ENCODE results near the gene HAGHL. TPM values are rescaled to one million over a fixed set of nuclear protein-coding genes. Genes with fewer than 3 reads are reported as not detected.

Gene HAGHL
- total and polyA plus RNA-seq, 2 experiments from 2014 or later, result 21.6 to 35.3 TPM

DNA sequence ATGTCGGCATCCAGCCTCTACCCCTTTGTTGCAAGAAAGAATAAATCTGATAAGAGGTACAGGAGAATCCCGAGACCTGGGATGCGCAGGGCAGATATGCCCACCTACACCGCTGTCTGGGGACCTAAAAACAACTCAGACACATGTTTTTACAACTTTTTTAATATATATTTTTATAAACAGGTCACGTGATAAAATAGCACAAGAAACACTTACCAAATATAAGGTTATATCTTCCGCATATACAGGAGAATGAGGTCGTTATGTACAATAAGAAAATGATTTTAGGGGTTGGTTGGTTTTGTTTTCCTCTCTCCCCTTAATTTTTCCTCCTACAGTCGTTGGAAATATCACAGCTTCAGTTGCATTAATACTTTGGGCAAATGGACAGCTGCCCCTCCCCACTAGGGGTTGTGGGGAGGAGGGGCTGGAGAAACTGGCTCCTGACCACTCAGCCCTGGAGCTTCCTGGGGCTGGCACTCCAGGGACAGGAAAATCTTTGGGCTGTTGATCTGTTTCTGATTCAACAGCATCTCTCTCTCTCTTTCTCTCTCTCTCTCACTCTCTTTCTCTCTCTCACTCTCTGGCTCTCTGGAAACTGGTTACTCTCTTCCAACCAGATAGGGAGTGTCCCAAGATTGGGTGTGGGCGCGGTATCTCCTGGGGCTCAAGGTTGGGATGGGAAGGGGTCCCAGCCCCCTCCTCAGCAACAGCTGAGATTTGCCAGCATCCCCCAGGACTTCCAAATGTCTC, 34.4 kb upstream of the HAGHL start:
- H3K27ac Mint-ChIP-seq, result no peak overlapping the region
- H3K4me3 Mint-ChIP-seq, result peak overlapping the region; percentile 4; the same call in 1 of the 3 replicates
- H3K27me3 Mint-ChIP-seq (ENCODE audit: insufficient read depth, low read depth, poor library complexity), result peaks cover 39% of the 10 kb centered on the region

More for the DNA sequence above, 34.4 kb upstream of the HAGHL start:
- H3K27ac ChIP-seq (ENCODE audit: low read depth), result no peak overlapping the region
- no peaks in the 10 kb centered on the region; the same call in 1 of the 3 replicates for H3K9me3 Mint-ChIP-seq
- peaks cover 3% of the 10 kb centered on the region; the same call in 2 of the 3 replicates for H3K4me1 Mint-ChIP-seq
- ATAC-seq (no peak), DNase-seq (ENCODE audit: low spot score) (no peak)
- TF ChIP-seq, protein P1, sequence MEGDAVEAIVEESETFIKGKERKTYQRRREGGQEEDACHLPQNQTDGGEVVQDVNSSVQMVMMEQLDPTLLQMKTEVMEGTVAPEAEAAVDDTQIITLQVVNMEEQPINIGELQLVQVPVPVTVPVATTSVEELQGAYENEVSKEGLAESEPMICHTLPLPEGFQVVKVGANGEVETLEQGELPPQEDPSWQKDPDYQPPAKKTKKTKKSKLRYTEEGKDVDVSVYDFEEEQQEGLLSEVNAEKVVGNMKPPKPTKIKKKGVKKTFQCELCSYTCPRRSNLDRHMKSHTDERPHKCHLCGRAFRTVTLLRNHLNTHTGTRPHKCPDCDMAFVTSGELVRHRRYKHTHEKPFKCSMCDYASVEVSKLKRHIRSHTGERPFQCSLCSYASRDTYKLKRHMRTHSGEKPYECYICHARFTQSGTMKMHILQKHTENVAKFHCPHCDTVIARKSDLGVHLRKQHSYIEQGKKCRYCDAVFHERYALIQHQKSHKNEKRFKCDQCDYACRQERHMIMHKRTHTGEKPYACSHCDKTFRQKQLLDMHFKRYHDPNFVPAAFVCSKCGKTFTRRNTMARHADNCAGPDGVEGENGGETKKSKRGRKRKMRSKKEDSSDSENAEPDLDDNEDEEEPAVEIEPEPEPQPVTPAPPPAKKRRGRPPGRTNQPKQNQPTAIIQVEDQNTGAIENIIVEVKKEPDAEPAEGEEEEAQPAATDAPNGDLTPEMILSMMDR (conservative IDR thresholded peaks at IDR 0.05; ENCODE audit: low read depth in 2 of 2), result no peak
- TF ChIP-seq EZH2phosphoT487 (IDR thresholded peaks at IDR 0.05; ENCODE audit: unreplicated experiment) (no peak), EZH2 (IDR thresholded peaks at IDR 0.05; ENCODE audit: low read depth, unreplicated experiment) (no peak), JUNB (IDR thresholded peaks at IDR 0.05; ENCODE audit: unreplicated experiment) (no peak), STAT1 (IDR thresholded peaks at IDR 0.05; ENCODE audit: unreplicated experiment) (no peak), ZNF331 (CRISPR knock-in tag; IDR thresholded peaks at IDR 0.05; ENCODE audit: low read depth) (no peak), ZNF114 (CRISPR knock-in tag; IDR thresholded peaks at IDR 0.05) (no peak), CREB1 (CRISPR knock-in tag; IDR thresholded peaks at IDR 0.05; ENCODE audit: low read depth) (no peak), NANOG (IDR thresholded peaks at IDR 0.05; ENCODE audit: borderline replicate concordance) (no peak), POLR2AphosphoS5 (IDR thresholded peaks at IDR 0.05; ENCODE audit: low read depth) (no peak)
- TF ChIP-seq, protein P2, sequence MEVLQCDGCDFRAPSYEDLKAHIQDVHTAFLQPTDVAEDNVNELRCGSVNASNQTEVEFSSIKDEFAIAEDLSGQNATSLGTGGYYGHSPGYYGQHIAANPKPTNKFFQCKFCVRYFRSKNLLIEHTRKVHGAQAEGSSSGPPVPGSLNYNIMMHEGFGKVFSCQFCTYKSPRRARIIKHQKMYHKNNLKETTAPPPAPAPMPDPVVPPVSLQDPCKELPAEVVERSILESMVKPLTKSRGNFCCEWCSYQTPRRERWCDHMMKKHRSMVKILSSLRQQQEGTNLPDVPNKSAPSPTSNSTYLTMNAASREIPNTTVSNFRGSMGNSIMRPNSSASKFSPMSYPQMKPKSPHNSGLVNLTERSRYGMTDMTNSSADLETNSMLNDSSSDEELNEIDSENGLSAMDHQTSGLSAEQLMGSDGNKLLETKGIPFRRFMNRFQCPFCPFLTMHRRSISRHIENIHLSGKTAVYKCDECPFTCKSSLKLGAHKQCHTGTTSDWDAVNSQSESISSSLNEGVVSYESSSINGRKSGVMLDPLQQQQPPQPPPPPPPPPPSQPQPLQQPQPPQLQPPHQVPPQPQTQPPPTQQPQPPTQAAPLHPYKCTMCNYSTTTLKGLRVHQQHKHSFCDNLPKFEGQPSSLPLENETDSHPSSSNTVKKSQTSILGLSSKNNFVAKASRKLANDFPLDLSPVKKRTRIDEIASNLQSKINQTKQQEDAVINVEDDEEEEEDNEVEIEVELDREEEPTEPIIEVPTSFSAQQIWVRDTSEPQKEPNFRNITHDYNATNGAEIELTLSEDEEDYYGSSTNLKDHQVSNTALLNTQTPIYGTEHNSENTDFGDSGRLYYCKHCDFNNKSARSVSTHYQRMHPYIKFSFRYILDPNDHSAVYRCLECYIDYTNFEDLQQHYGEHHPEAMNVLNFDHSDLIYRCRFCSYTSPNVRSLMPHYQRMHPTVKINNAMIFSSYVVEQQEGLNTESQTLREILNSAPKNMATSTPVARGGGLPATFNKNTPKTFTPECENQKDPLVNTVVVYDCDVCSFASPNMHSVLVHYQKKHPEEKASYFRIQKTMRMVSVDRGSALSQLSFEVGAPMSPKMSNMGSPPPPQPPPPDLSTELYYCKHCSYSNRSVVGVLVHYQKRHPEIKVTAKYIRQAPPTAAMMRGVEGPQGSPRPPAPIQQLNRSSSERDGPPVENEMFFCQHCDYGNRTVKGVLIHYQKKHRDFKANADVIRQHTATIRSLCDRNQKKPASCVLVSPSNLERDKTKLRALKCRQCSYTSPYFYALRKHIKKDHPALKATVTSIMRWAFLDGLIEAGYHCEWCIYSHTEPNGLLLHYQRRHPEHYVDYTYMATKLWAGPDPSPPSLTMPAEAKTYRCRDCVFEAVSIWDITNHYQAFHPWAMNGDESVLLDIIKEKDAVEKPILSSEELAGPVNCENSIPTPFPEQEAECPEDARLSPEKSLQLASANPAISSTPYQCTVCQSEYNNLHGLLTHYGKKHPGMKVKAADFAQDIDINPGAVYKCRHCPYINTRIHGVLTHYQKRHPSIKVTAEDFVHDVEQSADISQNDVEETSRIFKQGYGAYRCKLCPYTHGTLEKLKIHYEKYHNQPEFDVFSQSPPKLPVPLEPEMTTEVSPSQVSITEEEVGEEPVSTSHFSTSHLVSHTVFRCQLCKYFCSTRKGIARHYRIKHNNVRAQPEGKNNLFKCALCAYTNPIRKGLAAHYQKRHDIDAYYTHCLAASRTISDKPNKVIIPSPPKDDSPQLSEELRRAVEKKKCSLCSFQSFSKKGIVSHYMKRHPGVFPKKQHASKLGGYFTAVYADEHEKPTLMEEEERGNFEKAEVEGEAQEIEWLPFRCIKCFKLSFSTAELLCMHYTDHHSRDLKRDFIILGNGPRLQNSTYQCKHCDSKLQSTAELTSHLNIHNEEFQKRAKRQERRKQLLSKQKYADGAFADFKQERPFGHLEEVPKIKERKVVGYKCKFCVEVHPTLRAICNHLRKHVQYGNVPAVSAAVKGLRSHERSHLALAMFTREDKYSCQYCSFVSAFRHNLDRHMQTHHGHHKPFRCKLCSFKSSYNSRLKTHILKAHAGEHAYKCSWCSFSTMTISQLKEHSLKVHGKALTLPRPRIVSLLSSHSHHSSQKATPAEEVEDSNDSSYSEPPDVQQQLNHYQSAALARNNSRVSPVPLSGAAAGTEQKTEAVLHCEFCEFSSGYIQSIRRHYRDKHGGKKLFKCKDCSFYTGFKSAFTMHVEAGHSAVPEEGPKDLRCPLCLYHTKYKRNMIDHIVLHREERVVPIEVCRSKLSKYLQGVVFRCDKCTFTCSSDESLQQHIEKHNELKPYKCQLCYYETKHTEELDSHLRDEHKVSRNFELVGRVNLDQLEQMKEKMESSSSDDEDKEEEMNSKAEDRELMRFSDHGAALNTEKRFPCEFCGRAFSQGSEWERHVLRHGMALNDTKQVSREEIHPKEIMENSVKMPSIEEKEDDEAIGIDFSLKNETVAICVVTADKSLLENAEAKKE (CRISPR knock-in tag; IDR thresholded peaks at IDR 0.05), result no peak
- TF ChIP-seq, protein P3, sequence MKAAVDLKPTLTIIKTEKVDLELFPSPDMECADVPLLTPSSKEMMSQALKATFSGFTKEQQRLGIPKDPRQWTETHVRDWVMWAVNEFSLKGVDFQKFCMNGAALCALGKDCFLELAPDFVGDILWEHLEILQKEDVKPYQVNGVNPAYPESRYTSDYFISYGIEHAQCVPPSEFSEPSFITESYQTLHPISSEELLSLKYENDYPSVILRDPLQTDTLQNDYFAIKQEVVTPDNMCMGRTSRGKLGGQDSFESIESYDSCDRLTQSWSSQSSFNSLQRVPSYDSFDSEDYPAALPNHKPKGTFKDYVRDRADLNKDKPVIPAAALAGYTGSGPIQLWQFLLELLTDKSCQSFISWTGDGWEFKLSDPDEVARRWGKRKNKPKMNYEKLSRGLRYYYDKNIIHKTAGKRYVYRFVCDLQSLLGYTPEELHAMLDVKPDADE (IDR thresholded peaks at IDR 0.05), result no peak
- TF ChIP-seq, protein P4, sequence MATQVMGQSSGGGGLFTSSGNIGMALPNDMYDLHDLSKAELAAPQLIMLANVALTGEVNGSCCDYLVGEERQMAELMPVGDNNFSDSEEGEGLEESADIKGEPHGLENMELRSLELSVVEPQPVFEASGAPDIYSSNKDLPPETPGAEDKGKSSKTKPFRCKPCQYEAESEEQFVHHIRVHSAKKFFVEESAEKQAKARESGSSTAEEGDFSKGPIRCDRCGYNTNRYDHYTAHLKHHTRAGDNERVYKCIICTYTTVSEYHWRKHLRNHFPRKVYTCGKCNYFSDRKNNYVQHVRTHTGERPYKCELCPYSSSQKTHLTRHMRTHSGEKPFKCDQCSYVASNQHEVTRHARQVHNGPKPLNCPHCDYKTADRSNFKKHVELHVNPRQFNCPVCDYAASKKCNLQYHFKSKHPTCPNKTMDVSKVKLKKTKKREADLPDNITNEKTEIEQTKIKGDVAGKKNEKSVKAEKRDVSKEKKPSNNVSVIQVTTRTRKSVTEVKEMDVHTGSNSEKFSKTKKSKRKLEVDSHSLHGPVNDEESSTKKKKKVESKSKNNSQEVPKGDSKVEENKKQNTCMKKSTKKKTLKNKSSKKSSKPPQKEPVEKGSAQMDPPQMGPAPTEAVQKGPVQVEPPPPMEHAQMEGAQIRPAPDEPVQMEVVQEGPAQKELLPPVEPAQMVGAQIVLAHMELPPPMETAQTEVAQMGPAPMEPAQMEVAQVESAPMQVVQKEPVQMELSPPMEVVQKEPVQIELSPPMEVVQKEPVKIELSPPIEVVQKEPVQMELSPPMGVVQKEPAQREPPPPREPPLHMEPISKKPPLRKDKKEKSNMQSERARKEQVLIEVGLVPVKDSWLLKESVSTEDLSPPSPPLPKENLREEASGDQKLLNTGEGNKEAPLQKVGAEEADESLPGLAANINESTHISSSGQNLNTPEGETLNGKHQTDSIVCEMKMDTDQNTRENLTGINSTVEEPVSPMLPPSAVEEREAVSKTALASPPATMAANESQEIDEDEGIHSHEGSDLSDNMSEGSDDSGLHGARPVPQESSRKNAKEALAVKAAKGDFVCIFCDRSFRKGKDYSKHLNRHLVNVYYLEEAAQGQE (IDR thresholded peaks at IDR 0.05; ENCODE audit: unreplicated experiment), result no peak
- no peaks in the 10 kb centered on the region; the same call in 1 of the 2 replicates for H4K20me1 ChIP-seq (replicated peaks; ENCODE audit: insufficient read depth)
- H3K4me1 ChIP-seq (ENCODE audit: insufficient read depth), result no peaks in the 10 kb centered on the region; the same call in 1 of the 2 replicates
- peaks cover 2% of the 10 kb centered on the region; the same call in 1 of the 3 replicates for H3K36me3 Mint-ChIP-seq (ENCODE audit: low read depth)
- H3K27me3 ChIP-seq (ENCODE audit: insufficient read depth), result peaks cover 57% of the 10 kb centered on the region
- 0 out of 2 replicates have a peak, but pooled peaks cover 3% of the 10 kb centered on the region for H3F3A ChIP-seq (replicated peaks; ENCODE audit: low read depth)
- H3K36me3 ChIP-seq (ENCODE audit: insufficient read depth), result no peaks in the 10 kb centered on the region
- H3K9me2 ChIP-seq (ENCODE audit: insufficient read depth), result no peaks in the 10 kb centered on the region
- H2AFZ ChIP-seq, result no peak overlapping the region
- H3K79me2 ChIP-seq (replicated peaks; ENCODE audit: insufficient read depth), result no peaks in the 10 kb centered on the region; the same call in 1 of the 2 replicates
- no peak overlapping the region for H3K4me3 ChIP-seq
- H3K4me2 ChIP-seq, result no peak overlapping the region
